Trophoblast cell (in vitro differentiated cells and primary cell): ENCODE measurements around the gene NOD2.

ENCODE experiments used
- DNase-seq, 2 donors: peaks; one replicate each; pipeline ENCODE4 v3.0.0-alpha.2; 2016
- H2AFZ ChIP-seq: 2 replicates; pipeline ENCODE4 v1.6.1; 2013; ENCODE audit warnings: low read length, moderate library complexity, mild to moderate bottlenecking; ENCODE audit not compliant: insufficient read depth, poor library complexity
- H2AK5ac ChIP-seq: 2 replicates; pipeline ENCODE4 v1.6.1; 2013; ENCODE audit warnings: mild to moderate bottlenecking, low read length
- H2BK120ac ChIP-seq: 2 replicates; pipeline ENCODE4 v1.6.1; 2013; ENCODE audit warnings: low read length, mild to moderate bottlenecking, moderate library complexity; ENCODE audit not compliant: insufficient read depth, poor library complexity
- H2BK12ac ChIP-seq: 2 replicates; pipeline ENCODE4 v1.6.1; 2013; ENCODE audit warnings: mild to moderate bottlenecking, low read length, moderate library complexity
- H2BK5ac ChIP-seq: 2 replicates; pipeline ENCODE4 v1.6.1; 2013; ENCODE audit warnings: low read length, low read depth, moderate library complexity, mild to moderate bottlenecking; ENCODE audit not compliant: poor library complexity
- H3K14ac ChIP-seq: 2 replicates; pipeline ENCODE4 v1.6.1; 2013; ENCODE audit warnings: mild to moderate bottlenecking, low read length
- H3K18ac ChIP-seq: 2 replicates; pipeline ENCODE4 v1.6.1; 2013; ENCODE audit warnings: mild to moderate bottlenecking, low read length
- H3K23ac ChIP-seq: 2 replicates; pipeline ENCODE4 v1.6.1; 2013; ENCODE audit warnings: low read length
- H3K27ac ChIP-seq: 2 replicates; pipeline ENCODE4 v1.5.1; 2013; ENCODE audit warnings: low read depth, mild to moderate bottlenecking, inconsistent platforms, low read length, moderate library complexity
- H3K27me3 ChIP-seq: 2 replicates; pipeline ENCODE4 v1.6.1; 2013; ENCODE audit warnings: inconsistent platforms, mild to moderate bottlenecking, low read length, moderate library complexity; ENCODE audit not compliant: insufficient read depth
- H3K36me3 ChIP-seq, 2 experiments: 1 replicate in 1 of 2; 2 replicates in 1 of 2; pipeline ENCODE4 v1.6.1; 2013; ENCODE audit warnings: low read length in 2 of 2, mild to moderate bottlenecking in 2 of 2, moderate library complexity in 1 of 2; ENCODE audit not compliant: insufficient read depth in 2 of 2, control insufficient read depth in 1 of 2
- H3K4ac ChIP-seq: 2 replicates; pipeline ENCODE4 v1.6.1; 2013; ENCODE audit warnings: low read depth, mild to moderate bottlenecking, low read length, moderate library complexity
- H3K4me1 ChIP-seq, 2 experiments: 1 replicate in 1 of 2; 2 replicates in 1 of 2; pipeline ENCODE4 v1.6.1; 2013; ENCODE audit warnings: low read length in 2 of 2, mild to moderate bottlenecking in 2 of 2, moderate library complexity in 1 of 2; ENCODE audit not compliant: insufficient read depth in 2 of 2, control insufficient read depth in 1 of 2
- H3K4me2 ChIP-seq: 2 replicates; pipeline ENCODE4 v1.6.1; 2013; ENCODE audit warnings: inconsistent platforms, mild to moderate bottlenecking, low read length, moderate library complexity
- H3K4me3 ChIP-seq: 2 replicates; pipeline ENCODE4 v1.5.1; 2013; ENCODE audit warnings: mild to moderate bottlenecking, low read depth, low read length, inconsistent platforms
- H3K79me1 ChIP-seq: one replicate; pipeline ENCODE4 v1.6.1; 2013; ENCODE audit warnings: low read length
- H3K79me2 ChIP-seq: 2 replicates; pipeline ENCODE4 v1.6.1; 2013; ENCODE audit warnings: low read length, mild to moderate bottlenecking; ENCODE audit not compliant: control insufficient read depth, insufficient read depth, poor library complexity
- H3K9ac ChIP-seq: 2 replicates; pipeline ENCODE4 v1.6.1; 2013; ENCODE audit warnings: mild to moderate bottlenecking, low read length
- H3K9me3 ChIP-seq: 2 replicates; pipeline ENCODE4 v1.6.1; 2013; ENCODE audit warnings: low read depth, mild to moderate bottlenecking, control low read depth, inconsistent platforms, low read length; ENCODE audit not compliant: insufficient read depth
- H4K12ac ChIP-seq: 2 replicates; pipeline ENCODE4 v1.6.1; 2013; ENCODE audit warnings: low read depth, mild to moderate bottlenecking, low read length, moderate library complexity
- H4K8ac ChIP-seq: 2 replicates; pipeline ENCODE4 v1.6.1; 2013; ENCODE audit warnings: low read depth, mild to moderate bottlenecking, low read length, moderate library complexity
- H4K91ac ChIP-seq: one replicate; pipeline ENCODE4 v1.6.1; 2013; ENCODE audit warnings: low read depth, mild to moderate bottlenecking, low read length, moderate library complexity
- WGBS: extraction: QIAGEN DNeasy Blood & Tissue Kit; methylation state at CpG from one replicate; pipeline ENCODE4 v1.1.7; 2013; ENCODE audit warnings: missing lambda C conversion rate; ENCODE audit not compliant: insufficient read length, insufficient coverage; ENCODE audit errors: extremely low coverage; 5-methylcytosine and 5-hydroxymethylcytosine counted together

The NOD2 gene

DNA sequence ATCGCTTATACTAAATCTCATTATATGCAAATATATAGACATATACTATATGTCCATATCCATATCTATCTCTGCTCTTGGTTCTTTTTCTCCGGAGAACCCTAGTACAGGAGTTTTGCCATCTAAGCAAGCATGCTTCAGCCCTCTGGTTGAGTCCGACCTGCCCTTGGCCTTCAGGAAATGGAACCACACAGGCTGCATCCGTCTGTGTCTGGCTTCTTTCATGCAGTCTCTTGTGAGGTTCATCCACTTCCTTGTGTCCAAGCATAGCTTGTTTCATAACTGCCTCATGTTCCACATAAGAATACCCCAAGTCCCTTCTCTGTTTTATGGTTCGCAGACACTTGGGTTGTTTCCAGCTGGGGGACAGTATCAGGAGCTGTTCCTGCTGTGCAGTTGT is 29.1 kb upstream of the NOD2 start:
- H3K23ac ChIP-seq: no peak overlapping the region
- no peak overlapping the region for H4K8ac ChIP-seq
- H4K91ac ChIP-seq: no peak overlapping the region
- no peak overlapping the region for H2BK5ac ChIP-seq
- DNase-seq: no peak
- peaks cover 3% of the 10 kb centered on the region for H3K79me2 ChIP-seq
- H3K4me1 ChIP-seq: peaks cover 12% of the 10 kb centered on the region in 2 experiments
- H3K14ac ChIP-seq: no peak overlapping the region
- no peak overlapping the region for H2AK5ac ChIP-seq
- H3K18ac ChIP-seq: no peak overlapping the region
- no peak overlapping the region for H2AFZ ChIP-seq
- H3K4me2 ChIP-seq: no peak overlapping the region
- no peak overlapping the region for H3K4me3 ChIP-seq
- H3K27ac ChIP-seq: no peak overlapping the region
- H3K9ac ChIP-seq: no peak overlapping the region
- WGBS: no CpG with 5 or more reads among the region's 5 CpGs
- no peaks in the 10 kb centered on the region for H3K9me3 ChIP-seq
- no peak overlapping the region for H4K12ac ChIP-seq
- H2BK12ac ChIP-seq: no peak overlapping the region
- no peak overlapping the region for H3K4ac ChIP-seq
- H2BK120ac ChIP-seq: no peak overlapping the region
- no peaks in the 10 kb centered on the region for H3K36me3 ChIP-seq
- H3K27me3 ChIP-seq: no peaks in the 10 kb centered on the region
- H3K79me1 ChIP-seq: peaks cover 3% of the 10 kb centered on the region

DNA sequence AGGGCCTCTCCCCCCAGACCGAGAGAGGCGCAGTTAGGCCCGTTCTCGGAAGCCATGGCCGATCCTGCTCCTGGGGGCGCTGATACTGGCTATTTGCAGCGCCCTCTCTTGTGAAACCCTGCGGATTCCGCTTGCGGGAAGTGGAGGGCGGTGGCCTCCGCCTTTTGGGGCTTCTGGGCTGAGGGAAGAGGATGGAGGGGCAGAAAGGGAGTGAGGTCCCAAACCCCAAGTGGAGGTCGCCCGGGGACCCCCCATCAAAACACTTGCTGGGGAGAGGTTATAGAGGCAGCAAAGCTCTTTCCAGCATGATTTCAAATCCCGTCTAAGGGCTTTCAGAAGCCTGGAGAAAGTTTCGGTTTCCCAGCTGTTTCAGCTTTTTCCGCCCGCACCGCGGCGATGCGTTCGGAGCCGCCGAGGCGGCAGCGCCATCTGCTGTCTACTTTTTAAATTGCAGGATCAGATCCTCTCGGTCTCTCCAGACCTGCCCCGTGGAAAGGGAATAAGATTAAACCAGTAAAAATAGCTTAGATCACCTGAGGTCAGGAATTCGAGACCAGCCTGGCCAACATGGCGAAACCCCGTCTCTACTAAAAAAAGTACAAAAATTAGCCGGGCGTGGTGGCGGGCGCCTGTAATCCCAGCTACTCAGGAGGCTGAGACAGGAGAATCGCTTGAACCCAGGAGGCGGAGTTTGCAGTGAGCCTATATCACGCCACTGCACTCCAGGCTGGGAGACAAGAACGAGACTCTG is 28.1 kb upstream of the NOD2 start:
- Histone ChIP-seq H3K4ac (no peak overlapping the region), H3K79me2 (peaks cover 3% of the 10 kb centered on the region), H3K27ac (no peak overlapping the region), H3K14ac (peak overlapping the region; percentile 58), H3K23ac (no peak overlapping the region), H4K91ac (peak overlapping the region; percentile 56), H2BK5ac (peak overlapping the region; percentile 14), H2BK12ac (peak overlapping the region; percentile 79), H3K9ac (no peak overlapping the region), H4K12ac (peak overlapping the region; percentile 59), H4K8ac (peak overlapping the region; percentile 63), H3K9me3 (no peaks in the 10 kb centered on the region), H3K79me1 (peaks cover 3% of the 10 kb centered on the region), H3K18ac (no peak overlapping the region), H3K27me3 (no peaks in the 10 kb centered on the region), H2AK5ac (peak overlapping the region; percentile 68), H2AFZ (peak overlapping the region; percentile 35), H3K36me3 (no peaks in the 10 kb centered on the region), H3K4me2 (peak overlapping the region; percentile 68), H2BK120ac (peak overlapping the region; percentile 5), H3K4me3 (no peak overlapping the region), H3K4me1 (peaks cover 10 to 14% of the 10 kb centered on the region in 2 experiments)
- WGBS: no CpG with 5 or more reads among the region's 40 CpGs
- peak; percentile 68 to 94 for DNase-seq

DNA sequence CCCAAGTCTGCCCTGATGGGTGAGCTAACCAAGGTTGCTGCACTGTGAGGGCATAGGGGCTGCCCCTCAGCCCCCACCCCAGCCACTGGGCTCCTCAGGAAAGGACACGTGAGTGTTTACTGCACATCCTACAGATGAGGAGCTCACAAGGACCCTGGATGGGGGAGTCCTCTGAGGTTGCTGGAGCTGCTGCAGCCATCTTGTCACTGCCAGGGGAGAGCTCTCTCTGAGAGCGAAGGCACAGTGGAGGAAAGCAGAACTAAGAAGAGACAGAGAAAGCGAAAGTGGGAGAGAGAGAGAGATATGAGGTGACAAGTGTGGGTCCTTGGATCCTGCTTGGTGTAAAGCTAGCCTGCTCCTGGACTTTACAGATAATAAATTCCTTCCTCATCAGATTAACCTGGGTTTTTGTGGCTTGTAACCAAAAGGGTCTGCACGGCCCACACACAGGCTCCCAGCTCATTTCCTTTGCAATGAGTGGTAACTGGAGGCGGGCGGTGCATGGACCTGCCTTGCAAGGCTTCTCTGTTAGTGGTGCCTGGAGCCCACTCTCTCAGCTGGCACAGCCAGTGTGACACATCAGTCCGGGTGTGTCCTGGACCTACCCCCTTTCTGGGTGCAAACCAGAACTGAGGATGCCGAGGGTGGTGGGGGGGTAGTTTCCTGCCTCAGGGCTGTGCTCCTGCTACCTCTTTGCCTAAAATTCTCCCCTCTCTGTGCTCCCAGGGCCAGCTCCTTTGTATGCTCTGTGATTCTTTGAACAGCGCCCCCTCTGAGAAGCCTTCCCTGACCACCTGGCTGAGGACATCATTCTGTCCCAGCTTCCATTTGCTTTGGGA is 26.5 kb upstream of the NOD2 start:
- H2AFZ ChIP-seq: no peak overlapping the region
- DNase-seq: no peak
- H4K91ac ChIP-seq: no peak overlapping the region
- H3K23ac ChIP-seq: no peak overlapping the region
- peaks cover 3% of the 10 kb centered on the region for H3K79me2 ChIP-seq
- H3K4ac ChIP-seq: no peak overlapping the region
- no peak overlapping the region for H2BK12ac ChIP-seq
- no peak overlapping the region for H3K18ac ChIP-seq
- no peak overlapping the region for H3K14ac ChIP-seq
- H3K27ac ChIP-seq: no peak overlapping the region
- peaks cover 4% of the 10 kb centered on the region for H3K9me3 ChIP-seq
- H3K79me1 ChIP-seq: peaks cover 3% of the 10 kb centered on the region
- no peak overlapping the region for H3K4me3 ChIP-seq
- no peak overlapping the region for H3K9ac ChIP-seq
- H2BK120ac ChIP-seq: no peak overlapping the region
- H4K8ac ChIP-seq: no peak overlapping the region
- H2AK5ac ChIP-seq: no peak overlapping the region
- no peak overlapping the region for H3K4me2 ChIP-seq
- no peak overlapping the region for H4K12ac ChIP-seq
- peaks cover 8 to 14% of the 10 kb centered on the region in 2 experiments for H3K4me1 ChIP-seq
- no peaks in the 10 kb centered on the region for H3K36me3 ChIP-seq
- no CpG with 5 or more reads among the region's 9 CpGs for WGBS
- H2BK5ac ChIP-seq: no peak overlapping the region
- H3K27me3 ChIP-seq: no peaks in the 10 kb centered on the region

DNA sequence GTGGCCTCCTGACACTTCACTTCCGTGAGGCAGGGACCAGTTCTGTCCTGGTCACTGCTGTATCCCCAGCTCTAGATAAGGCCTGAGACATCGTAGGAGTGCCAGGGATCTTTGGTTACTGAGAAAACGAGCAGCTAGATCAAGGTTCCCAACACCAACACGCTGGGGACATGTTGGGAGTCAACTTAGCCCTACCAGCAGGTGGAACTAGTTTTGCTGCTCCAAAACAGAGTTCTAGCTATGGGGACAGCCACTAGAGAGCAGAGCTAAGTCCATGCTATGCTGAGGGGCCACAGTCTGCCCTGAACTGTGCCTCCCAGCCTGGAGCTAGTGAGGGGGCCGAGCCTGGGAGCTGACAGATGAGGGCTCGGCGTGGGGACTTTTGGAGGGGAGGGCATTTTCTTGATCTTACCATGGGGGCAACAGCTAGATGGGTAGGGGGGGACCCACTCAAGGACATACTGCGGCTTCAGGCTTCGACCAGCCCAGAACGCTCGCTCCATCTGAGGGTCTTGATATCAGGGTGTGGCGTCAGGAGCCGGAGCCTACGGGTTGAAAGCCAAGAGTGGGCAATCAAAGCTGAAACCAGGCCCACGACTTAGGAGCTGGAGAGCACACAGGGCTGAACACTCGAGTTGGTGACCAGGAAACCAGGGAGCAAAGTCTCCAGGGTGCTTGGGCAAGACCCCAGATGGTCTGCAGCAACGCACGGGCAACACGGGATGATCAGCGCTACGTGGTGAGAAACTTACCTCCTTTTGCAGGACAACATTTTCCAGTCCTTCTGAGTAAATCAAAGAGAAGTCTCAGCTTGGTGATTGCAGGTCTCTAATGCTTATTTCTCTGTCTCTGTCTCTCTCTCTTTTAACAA is 25.7 kb upstream of the NOD2 start:
- no peak overlapping the region for H3K9ac ChIP-seq
- DNase-seq: no peak
- peaks cover 8% of the 10 kb centered on the region for H3K9me3 ChIP-seq
- H4K91ac ChIP-seq: no peak overlapping the region
- H2AFZ ChIP-seq: no peak overlapping the region
- no peak overlapping the region for H3K23ac ChIP-seq
- no peak overlapping the region for H3K18ac ChIP-seq
- H3K27ac ChIP-seq: no peak overlapping the region
- H3K4ac ChIP-seq: no peak overlapping the region
- H3K4me3 ChIP-seq: no peak overlapping the region
- peaks cover 0 to 1% of the 10 kb centered on the region in 2 experiments for H3K36me3 ChIP-seq
- H2BK12ac ChIP-seq: no peak overlapping the region
- no peaks in the 10 kb centered on the region for H3K27me3 ChIP-seq
- no peak overlapping the region for H2AK5ac ChIP-seq
- peaks cover 8 to 14% of the 10 kb centered on the region in 2 experiments for H3K4me1 ChIP-seq
- no peak overlapping the region for H2BK5ac ChIP-seq
- peaks cover 3% of the 10 kb centered on the region for H3K79me1 ChIP-seq
- H4K12ac ChIP-seq: no peak overlapping the region
- H3K14ac ChIP-seq: no peak overlapping the region
- peaks cover 3% of the 10 kb centered on the region for H3K79me2 ChIP-seq
- H4K8ac ChIP-seq: no peak overlapping the region
- H3K4me2 ChIP-seq: no peak overlapping the region
- no peak overlapping the region for H2BK120ac ChIP-seq
- WGBS: no CpG with 5 or more reads among the region's 21 CpGs
